Activated CD8-positive, alpha-beta memory T cell treated with anti-CD3 and anti-CD28 coated beads for 4 hours (primary cell): ENCODE results near the gene SUPT20HL2.
"Not testable (repeated sequence)": the region's sequence is repeated elsewhere in the genome, so short reads cannot be mapped to it uniquely, and the experiment has no call there.

Experiments used
- DNase-seq, 2 donors: peaks; one replicate each; pipeline ENCODE4 v3.0.0-alpha.2; 2020; ENCODE audit warnings: low read depth in 2 of 2

SUPT20HL2 gene

DNA sequence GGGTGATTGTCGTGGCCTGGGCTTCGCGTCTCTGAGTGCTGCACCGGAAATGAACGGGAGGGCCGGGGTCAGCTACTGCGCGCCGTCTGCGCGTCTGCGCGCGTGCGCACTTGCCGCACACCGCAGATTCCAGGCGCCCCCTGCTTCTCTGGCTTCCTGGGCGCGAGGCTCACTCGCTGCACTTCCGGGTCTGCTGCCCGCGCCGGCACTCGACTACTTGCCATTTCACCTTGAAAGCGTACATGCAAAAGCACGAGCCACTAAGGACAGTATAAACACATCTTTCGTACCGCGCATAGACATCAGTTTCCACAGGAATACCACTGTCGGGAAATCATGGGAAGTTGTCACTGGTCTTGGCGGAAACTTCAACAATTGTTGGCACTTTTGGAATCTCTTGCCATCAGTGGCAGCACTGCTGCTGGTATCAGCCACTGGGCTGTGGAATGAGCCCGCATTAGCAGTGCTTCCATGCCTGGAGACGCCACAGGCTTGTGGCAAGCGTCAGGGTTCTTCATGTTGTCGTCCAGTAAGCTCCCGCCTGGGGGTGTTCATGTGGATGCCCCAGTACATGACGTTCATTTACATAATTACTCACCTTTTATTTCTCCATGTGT, at the start of gene SUPT20HL2:
Gene SUPT20HL2, minus strand, starts transcription at position 51 of the 617 bp plus-strand sequence. CDS start 754 bp downstream, outside the sequence.
- no peak for DNase-seq

DNA sequence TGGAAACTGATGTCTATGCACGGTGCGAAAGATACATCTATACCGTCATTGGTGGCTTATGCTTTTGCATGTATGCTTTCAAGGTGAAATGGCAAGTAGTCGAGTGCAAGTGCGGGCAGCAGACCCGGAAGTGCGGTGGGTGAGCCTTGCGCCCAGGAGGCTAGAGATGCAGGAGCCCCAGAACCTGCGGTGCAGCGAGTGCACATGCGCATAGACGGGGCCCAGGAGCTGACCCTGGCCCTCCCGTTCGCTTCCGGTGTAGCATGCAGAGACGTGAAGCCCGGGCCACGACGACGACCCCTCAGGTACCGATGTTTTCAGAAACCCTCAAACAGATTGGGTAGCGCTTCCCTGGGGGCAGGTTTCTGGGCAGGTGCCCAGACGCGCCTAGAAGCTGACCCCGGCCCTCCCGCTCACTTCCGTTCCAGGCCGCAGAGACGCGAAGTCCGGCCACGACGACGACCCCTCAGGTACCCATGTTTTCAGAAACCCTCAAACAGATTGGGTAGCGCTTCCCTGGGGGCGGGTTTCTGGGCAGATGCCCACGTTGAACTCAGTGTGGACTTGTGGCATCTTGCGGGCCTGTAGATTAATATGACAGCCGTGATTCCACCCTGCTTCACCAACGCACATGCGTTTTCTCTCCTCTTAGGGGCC, 48.3 kb upstream of the SUPT20HL2 start:
- DNase-seq, result not testable (repeated sequence)

GRCh38 chrX:24360272-24360671, 46.4 kb upstream of the SUPT20HL2 start, which contains the start of gene SUPT20HL1:
TSS of gene SUPT20HL1 (plus strand) at chrX:24360639. CDS start at chrX:24362761, 2,122 bp downstream.
- DNase-seq, result no peak

- DNase-seq, result no peak
Measured at GRCh38 chrX:24357106-24357505, 43.2 kb upstream of the SUPT20HL2 start.

DNA sequence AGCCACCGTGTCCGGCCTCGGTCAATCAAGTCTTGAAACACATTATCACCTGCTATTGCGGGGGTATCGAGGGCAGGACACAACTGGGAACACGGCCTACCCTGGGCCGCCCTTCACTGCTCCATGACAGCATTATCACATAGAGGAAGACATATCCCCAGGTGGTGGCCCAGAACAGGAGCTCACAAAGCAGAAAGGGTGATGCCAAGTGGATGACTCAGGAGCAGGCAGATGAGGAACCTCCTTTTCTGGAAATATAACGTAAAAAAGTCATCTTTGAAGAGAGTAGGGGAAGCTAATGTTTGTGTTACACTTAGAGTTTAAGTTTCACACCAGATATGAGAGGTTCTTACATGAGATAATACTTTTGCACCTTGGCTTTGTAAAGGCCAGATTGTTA, 41.2 kb upstream of the SUPT20HL2 start:
- no peak for DNase-seq

GRCh38 chrX:24350217-24350616, 36.3 kb upstream of the SUPT20HL2 start:
- no peak for DNase-seq

DNA sequence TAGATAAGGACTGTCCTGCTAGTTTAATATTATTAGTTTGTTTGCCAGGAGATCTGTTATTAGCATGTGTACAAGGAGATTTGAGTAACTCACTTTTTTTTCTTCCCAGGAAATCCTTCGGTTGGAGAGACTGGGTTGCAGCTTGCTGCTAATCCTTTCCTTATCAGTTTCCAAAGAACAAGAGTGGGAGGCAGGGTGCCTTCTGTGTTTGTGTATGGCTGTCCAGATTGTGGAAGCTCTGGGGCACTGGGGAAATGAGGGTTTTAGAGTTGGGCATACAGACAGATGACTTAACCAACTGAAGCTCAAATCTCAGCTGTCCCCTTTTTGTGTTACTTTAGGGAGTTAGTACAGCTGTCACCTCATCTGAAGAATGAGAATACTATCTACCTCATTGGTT, 34.0 kb upstream of the SUPT20HL2 start:
- DNase-seq, result no peak

GRCh38 chrX:24343719-24344118, 29.9 kb upstream of the SUPT20HL2 start:
- no peak for DNase-seq

- DNase-seq, result no peak
Measured at GRCh38 chrX:24341795-24342194, 27.9 kb upstream of the SUPT20HL2 start.

- no peak for DNase-seq
Measured at GRCh38 chrX:24340501-24340900, 26.6 kb upstream of the SUPT20HL2 start.

DNA sequence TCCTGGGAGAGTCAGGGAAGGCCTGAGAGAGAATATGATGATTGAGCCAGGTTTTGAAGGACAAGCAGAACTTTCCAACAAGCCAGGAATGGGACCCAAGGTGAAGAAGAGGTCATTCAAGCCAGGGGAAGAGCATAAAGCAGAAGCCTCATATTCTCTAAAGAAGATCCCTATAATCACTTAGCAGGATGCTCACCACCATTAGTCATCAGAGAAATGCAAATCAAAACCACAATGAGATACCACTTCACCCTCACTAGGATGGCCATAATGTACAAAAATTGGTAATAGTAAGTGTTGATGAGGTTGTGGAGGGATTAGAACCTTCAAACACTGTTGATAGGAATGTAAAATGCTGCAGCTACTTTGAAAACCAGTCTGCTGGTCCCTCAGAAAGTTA, 26.0 kb upstream of the SUPT20HL2 start:
- DNase-seq, result no peak

DNA sequence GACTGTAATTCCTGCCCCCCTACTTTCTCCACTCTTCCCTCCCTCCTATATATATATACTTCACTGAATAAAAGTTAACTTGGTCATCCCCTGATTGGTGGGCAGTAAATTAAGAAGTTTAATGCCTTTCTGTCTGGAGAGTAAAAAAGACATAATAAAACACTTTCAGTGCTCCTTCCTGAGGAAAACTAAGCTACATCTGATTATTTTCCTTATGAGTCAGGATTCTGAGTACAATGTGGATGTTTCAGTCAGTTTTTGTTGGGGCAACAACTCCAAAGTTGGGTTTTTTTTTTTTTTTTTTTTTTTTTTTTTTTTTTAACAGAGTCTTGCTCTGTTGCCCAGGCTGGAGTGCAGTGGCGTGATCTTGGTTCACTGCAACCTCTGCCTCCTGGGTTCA, 22.0 kb upstream of the SUPT20HL2 start:
- DNase-seq, result no peak

- no peak for DNase-seq
Measured at GRCh38 chrX:24334461-24334860, 20.6 kb upstream of the SUPT20HL2 start.

DNA sequence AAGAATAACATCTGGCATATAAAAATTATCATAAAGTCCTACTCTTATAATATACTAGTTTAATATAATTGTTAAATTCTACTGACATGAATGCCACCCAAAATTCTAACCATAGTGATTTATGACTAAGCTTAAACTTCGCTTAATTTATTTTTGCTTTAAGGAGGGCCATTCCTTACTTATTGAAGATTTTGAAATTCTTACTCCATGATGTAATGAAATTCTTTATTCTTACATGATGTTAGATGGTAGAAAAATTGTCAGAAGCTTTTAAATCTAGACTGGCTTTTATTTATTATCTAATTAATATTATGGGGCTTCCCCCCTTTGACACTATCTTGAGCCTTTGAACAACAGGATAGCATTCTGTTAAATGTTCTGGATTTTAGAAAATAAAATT, 19.5 kb upstream of the SUPT20HL2 start:
- no peak for DNase-seq

DNA sequence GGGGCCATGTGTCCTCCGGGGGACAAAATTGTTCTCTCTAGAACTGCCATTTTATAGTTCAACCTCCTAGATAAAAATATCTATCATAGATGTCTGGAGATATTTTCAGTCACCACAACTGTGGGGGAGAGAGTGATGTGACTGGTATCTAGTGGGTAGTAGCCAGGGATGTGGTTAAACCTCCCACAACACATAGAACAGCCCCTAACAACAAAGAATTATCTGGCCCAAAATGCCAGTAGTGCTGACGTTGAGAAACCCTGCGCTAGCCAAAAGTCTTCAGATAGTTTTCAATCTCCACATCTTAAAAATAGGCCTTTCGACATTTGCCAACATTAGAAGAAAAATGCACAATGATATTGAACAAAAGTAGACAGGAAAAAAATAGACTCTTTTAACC, 19.0 kb upstream of the SUPT20HL2 start:
- DNase-seq, result no peak

GRCh38 chrX:24325231-24325630, 11.4 kb upstream of the SUPT20HL2 start:
- no peak for DNase-seq

DNA sequence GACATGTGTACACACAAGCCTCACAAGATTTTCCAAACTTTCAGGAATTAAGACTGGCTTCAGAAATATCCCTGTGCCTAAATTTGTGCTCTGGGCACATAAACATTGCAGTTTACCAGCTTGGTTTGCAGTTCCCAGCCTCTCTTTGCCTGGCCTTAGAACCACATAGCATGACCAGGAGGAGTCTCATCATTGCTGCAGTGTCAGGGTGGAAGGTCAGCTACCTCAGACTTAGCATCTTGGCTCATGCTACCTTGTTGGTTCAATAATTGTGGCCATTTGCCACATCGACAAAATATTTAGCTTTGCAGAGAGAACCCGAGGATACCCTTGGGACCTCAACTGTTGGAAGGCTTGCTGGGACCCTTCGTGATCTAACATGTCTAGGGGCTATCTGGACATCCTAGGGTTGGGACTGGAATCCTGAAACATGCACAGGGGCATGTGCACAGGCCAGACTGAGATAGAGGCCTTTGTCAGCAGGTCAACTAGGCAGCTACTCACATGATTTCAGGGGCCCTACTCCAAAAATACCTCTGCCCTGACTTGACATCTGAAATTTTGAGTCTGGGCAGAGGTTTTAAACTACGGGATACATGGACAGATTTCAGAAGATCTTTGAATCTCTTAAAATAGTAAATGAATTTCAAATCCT, 8.0 kb upstream of the SUPT20HL2 start:
- DNase-seq, result no peak

DNA sequence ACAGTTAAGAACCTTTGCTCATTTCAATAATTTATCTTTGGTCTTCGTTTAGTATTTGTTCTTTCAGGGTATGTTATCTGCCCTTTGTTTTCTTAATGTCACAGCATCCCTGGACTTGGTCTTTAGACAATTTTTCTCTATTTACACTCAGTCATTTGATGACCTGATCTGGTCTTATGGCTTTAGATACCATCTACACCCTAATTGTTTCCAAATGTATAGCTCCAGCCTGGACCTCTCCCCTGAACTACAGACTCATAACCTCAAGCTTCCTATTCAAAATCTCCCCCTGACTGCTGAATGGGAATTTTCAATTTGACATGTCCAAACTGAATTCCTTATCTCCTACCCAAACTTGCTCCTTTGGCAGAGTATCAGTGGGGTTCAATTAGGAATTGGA, 3.7 kb upstream of the SUPT20HL2 start:
- no peak for DNase-seq

DNA sequence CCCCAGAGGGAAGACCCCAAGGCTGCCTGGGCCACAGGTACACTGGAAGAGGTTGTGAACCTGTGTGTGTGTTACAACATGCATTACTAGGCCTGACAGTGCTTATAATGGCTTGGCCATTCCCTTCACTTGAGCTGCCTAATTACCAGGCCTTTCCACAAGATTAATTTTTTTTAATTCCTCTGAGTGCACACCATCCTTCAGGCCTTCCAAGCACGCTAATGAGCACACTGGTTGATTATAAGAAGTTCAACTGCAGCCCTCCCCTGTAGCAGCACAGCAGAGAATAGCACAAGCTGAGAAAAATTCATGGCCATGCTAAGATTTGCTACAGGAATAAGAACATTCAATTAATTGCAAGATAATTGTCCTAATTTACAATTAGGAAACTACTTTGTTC, 2.2 kb upstream of the SUPT20HL2 start:
- no peak for DNase-seq

DNA sequence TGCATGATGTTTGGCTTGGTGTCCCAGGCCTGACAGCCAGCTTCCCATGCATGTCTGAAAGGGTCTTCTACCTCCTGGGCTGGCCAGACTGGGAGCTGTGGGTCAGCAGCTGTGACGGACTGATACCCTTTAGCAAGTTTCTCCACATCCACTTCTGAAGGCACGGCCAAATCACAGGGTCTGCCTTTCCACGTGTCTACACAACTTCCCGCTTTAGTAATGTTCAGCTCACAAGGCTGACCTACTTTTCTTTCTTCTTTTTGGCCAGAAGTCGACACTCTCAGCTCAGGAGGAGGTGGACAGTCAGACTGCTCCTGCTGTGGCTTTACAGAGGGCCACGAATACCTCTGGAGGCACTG, 1.6 kb downstream of the SUPT20HL2 start:
- not testable (repeated sequence) for DNase-seq

DNA sequence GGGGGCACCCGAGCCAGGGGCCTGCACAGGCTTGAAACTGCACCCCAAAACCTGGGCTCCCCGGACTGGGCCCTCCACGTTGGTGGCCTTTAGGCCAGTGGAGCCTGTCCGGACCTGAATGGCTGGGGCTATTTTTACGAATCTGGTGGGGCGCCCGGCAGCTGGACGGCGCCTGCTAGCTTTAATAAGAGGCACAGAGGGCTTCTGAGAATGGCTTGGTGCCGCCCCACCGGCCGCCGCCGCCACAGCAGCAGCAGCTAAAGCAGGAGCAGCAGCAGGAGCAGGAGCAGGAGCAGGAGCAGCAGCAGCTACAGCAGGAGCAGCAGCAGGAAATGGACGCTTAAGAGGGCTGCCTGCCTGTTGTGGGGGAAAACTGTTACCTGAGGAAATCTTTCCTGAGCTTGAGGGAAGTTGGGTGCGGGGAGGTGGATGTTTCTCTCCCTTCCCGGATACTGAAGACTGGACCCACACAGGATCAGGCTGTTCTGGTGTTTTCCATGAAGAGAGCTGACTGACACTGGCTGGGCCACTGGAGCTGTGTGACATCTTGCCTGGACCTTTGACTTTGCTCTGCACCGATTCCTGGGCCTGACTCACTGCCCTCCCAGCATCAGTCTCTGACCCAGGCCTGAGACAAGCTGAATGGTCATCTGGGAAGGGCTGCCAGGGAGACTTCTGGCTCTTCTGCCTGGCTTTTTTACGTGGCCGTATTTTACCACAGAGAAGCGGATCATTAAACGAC, 2.2 kb downstream of the SUPT20HL2 start:
- DNase-seq, result not testable (repeated sequence)

- DNase-seq, result not testable (repeated sequence)
Measured at GRCh38 chrX:24310916-24311315, 3.0 kb downstream of the SUPT20HL2 start.
